Smooth muscle cell of the coronary artery (primary cell): ENCODE results near the gene HSFY1. TPM values are rescaled to one million over a fixed set of nuclear protein-coding genes. Genes with fewer than 3 reads are reported as not detected.

Experiments used
- total RNA-seq: library from RNA; depleted of rRNA; stranded (reverse); fragments of >200 nt; gene quantifications from 2 replicates; pipeline ENCODE4 v1.2.3, GENCODE V29; 2014; ENCODE audit warnings: low replicate concordance

The HSFY1 gene, protein sequence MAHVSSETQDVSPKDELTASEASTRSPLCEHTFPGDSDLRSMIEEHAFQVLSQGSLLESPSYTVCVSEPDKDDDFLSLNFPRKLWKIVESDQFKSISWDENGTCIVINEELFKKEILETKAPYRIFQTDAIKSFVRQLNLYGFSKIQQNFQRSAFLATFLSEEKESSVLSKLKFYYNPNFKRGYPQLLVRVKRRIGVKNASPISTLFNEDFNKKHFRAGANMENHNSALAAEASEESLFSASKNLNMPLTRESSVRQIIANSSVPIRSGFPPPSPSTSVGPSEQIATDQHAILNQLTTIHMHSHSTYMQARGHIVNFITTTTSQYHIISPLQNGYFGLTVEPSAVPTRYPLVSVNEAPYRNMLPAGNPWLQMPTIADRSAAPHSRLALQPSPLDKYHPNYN
- total RNA-seq: not detected in 2 replicates

GRCh38 chrY:18546420-18546819 lies at the start of gene HSFY1:
Gene HSFY1 (plus strand): TSS chrY:18546720. CDS start chrY:18546788, 68 bp downstream.

Other genes starting within 250 kb of the HSFY1 start
- gene HSFY2, start 227.0 kb downstream of the HSFY1 start, total RNA-seq: not detected in 2 replicates